GM23248 (cell line): ENCODE results near the gene ADGRL1. TPM values are rescaled to one million over a fixed set of nuclear protein-coding genes. Genes with fewer than 3 reads are reported as not detected.

ENCODE experiments used
- DNase-seq: peaks from one replicate; pipeline ENCODE4 v3.0.0-alpha.2; 2015
- H2AFZ ChIP-seq: fragments of 200-600 bp; sonication (generic); 2 replicates; pipeline ENCODE4 v1.6.1; 2016; ENCODE audit warnings: antibody characterized with exemption
- H3F3A ChIP-seq: fragments of 200-600 bp; sonication (generic); 2 replicates; pipeline ENCODE4 v1.6.1; 2016; ENCODE audit warnings: mild to moderate bottlenecking, antibody characterized with exemption, mixed run types; ENCODE audit not compliant: insufficient read depth
- H3K27ac ChIP-seq: fragments of 200-600 bp; sonication (generic); 2 replicates; pipeline ENCODE4 v1.5.1; 2016; ENCODE audit warnings: mild to moderate bottlenecking
- H3K27me3 ChIP-seq: fragments of 200-600 bp; sonication (generic); replicated peaks from 2 replicates; pipeline ENCODE4 v1.6.1; 2016; ENCODE audit warnings: mild to moderate bottlenecking; ENCODE audit not compliant: insufficient read depth
- H3K36me3 ChIP-seq: fragments of 200-600 bp; sonication (generic); 2 replicates; pipeline ENCODE4 v1.6.1; 2016; ENCODE audit warnings: low read depth, mild to moderate bottlenecking
- H3K4me1 ChIP-seq: fragments of 200-600 bp; sonication (generic); 2 replicates; pipeline ENCODE4 v1.6.1; 2016; ENCODE audit warnings: mild to moderate bottlenecking; ENCODE audit not compliant: insufficient read depth
- H3K4me2 ChIP-seq: fragments of 200-600 bp; sonication (generic); one replicate; pipeline ENCODE4 v1.6.1; 2016; ENCODE audit warnings: mild to moderate bottlenecking; ENCODE audit not compliant: unreplicated experiment
- H3K4me3 ChIP-seq: fragments of 200-600 bp; sonication (generic); 2 replicates; pipeline ENCODE4 v1.5.1; 2016; ENCODE audit warnings: mild to moderate bottlenecking
- H3K79me2 ChIP-seq: fragments of 200-600 bp; sonication (generic); 2 replicates; pipeline ENCODE4 v1.6.1; 2016; ENCODE audit warnings: mild to moderate bottlenecking; ENCODE audit not compliant: insufficient read depth
- H3K9ac ChIP-seq: fragments of 200-600 bp; sonication (generic); 2 replicates; pipeline ENCODE4 v1.6.1; 2016; ENCODE audit warnings: mild to moderate bottlenecking
- H3K9me2 ChIP-seq: fragments of 200-600 bp; sonication (generic); 2 replicates; pipeline ENCODE4 v1.6.1; 2016; ENCODE audit warnings: mixed run types, mild to moderate bottlenecking, moderate library complexity; ENCODE audit not compliant: insufficient read depth
- H3K9me3 ChIP-seq: fragments of 200-600 bp; sonication (generic); one replicate; pipeline ENCODE4 v1.6.1; 2017; ENCODE audit warnings: low read depth
- H4K20me1 ChIP-seq: fragments of 200-600 bp; sonication (generic); 2 replicates; pipeline ENCODE4 v1.6.0; 2016; ENCODE audit not compliant: insufficient read depth
- EZH2 ChIP-seq: fragments of 200-600 bp; sonication (generic); IDR thresholded peaks from 2 replicates; pipeline ENCODE4 v1.6.1; 2018; ENCODE audit warnings: antibody characterized with exemption, mild to moderate bottlenecking; ENCODE audit not compliant: insufficient read depth, poor library complexity, severe bottlenecking
- EZH2phosphoT487 ChIP-seq: fragments of 200-600 bp; sonication (generic); IDR thresholded peaks from 2 replicates; pipeline ENCODE4 v1.6.1; 2018; ENCODE audit warnings: antibody characterized with exemption, moderate library complexity, mild to moderate bottlenecking, low read depth; ENCODE audit not compliant: insufficient read depth
- WGBS, 2 experiments: methylation state at CpG; one replicate each; pipeline ENCODE4 v1.1.6; 2015 to 2017; ENCODE audit warnings: low lambda C conversion rate in 2 of 2, low coverage in 1 of 2; ENCODE audit errors: missing lambda C conversion rate in 2 of 2; 5-methylcytosine and 5-hydroxymethylcytosine counted together
- in situ Hi-C: fragments of 300-500 bp; cut with MboI; formaldehyde crosslinking; loops from 2 replicates; pipeline ENCODE4 v1.15.0; 2020
- polyA plus RNA-seq: library from polyadenylated mRNA; unstranded; fragments of >200 nt; fragmentation: Nextera tagmentation; extraction: Ambion mirVana; gene quantifications from 2 replicates; pipeline ENCODE4 v1.2.1, GENCODE V29; 2016
- total RNA-seq: library from RNA; depleted of rRNA; stranded (reverse); fragments of >200 nt; shearing (Covaris generic); gene quantifications from 2 replicates; pipeline ENCODE4 v1.2.3, GENCODE V29; 2014

The ADGRL1 gene
- total and polyA plus RNA-seq, 2 experiments from 2014 or later = 1.0 to 3.0 TPM

GRCh38 chr19:14138576-14139265, 67.2 kb downstream of the ADGRL1 start:
- Histone ChIP-seq H4K20me1 (no peaks in the 10 kb centered on the region), H3K9ac (no peak overlapping the region), H3K9me3 (no peaks in the 10 kb centered on the region), H3K4me3 (no peak overlapping the region), H2AFZ (0 out of 2 replicates have a peak overlapping the region, but pooled peaks have one; percentile 19), H3K36me3 (no peaks in the 10 kb centered on the region), H3K27me3 (no peaks in the 10 kb centered on the region), H3F3A (peaks cover 9% of the 10 kb centered on the region), H3K27ac (peak overlapping the region; percentile 76), H3K9me2 (no peaks in the 10 kb centered on the region), H3K4me2 (no peak overlapping the region), H3K4me1 (peaks cover 16% of the 10 kb centered on the region), H3K79me2 (peaks cover 24% of the 10 kb centered on the region)
- in situ Hi-C loops = no loop called here
- TF ChIP-seq EZH2phosphoT487 (no peak), EZH2 (no peak)
- DNase-seq = peak; percentile 39
- WGBS, 2 experiments = 77% methylated on average over 9 of the region's 9 CpGs

- peak within 1 kb of the TSS; percentile 92 for H2AFZ ChIP-seq
- peaks cover 18% of the 10 kb centered on the region for H3K79me2 ChIP-seq
- H4K20me1 ChIP-seq = no peaks in the 10 kb centered on the region
- peak within 1 kb of the TSS; percentile 83 for H3K9ac ChIP-seq
- H3K9me2 ChIP-seq = no peaks in the 10 kb centered on the region
- no peaks in the 10 kb centered on the region for H3K36me3 ChIP-seq
- H3K4me2 ChIP-seq = peak within 1 kb of the TSS; percentile 82
- peaks cover 16% of the 10 kb centered on the region for H3K4me1 ChIP-seq
- peak within 1 kb of the TSS; percentile 76 for H3K27ac ChIP-seq
- peak; percentile 100 for DNase-seq
- no peak for TF ChIP-seq EZH2phosphoT487
- no peak for TF ChIP-seq EZH2
- peaks cover 9% of the 10 kb centered on the region for H3F3A ChIP-seq
- H3K27me3 ChIP-seq = no peaks in the 10 kb centered on the region
- in situ Hi-C loops = no loop called here
- H3K9me3 ChIP-seq = no peaks in the 10 kb centered on the region
- 1% methylated on average over 67 to 73 of the region's 78 CpGs for WGBS, 2 experiments
- H3K4me3 ChIP-seq = peak within 1 kb of the TSS; percentile 78
Measured at GRCh38 chr19:14136509-14137281, 69.3 kb downstream of the ADGRL1 start, which contains the start of gene ASF1B. Gene ASF1B, minus strand, starts transcription at chr19:14136589. Its CDS starts 133 bp downstream, at chr19:14136456.

DNA sequence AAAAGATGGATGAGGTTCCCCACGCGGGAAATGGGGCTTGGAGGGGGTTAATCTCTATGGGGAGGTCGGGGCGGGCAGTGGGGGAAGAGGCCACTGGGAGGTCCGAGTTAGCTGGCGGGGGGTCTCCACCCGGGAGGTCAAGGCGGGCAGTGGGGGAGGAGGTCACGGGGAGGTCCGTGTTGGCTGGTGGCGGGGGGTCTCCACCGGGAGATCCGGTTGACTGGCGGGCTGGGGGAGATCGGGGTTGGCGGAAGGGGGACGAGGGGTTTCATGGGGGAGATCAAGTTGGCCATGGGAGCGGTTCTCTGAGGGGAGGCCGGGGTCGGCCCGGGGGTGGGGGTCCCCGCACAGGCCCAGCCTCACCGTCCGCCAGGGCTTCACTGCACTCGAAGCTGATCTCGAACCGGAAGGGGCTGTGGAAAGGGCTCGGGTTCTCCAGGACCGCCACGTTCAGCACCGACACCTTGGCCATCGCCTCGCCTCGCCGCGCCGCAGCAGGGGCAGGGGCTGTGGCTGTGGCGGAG, 69.9 kb downstream of the ADGRL1 start:
- H3K4me3 ChIP-seq = peak overlapping the region; percentile 75
- H3K27me3 ChIP-seq = no peaks in the 10 kb centered on the region
- peak overlapping the region; percentile 78 for H2AFZ ChIP-seq
- peaks cover 9% of the 10 kb centered on the region for H3F3A ChIP-seq
- 0 to 2% methylated on average over 16 to 25 of the region's 38 CpGs for WGBS, 2 experiments
- H3K9ac ChIP-seq = peak overlapping the region; percentile 67
- no peak for DNase-seq
- H4K20me1 ChIP-seq = no peaks in the 10 kb centered on the region
- TF ChIP-seq EZH2 (no peak), EZH2phosphoT487 (no peak)
- no peaks in the 10 kb centered on the region for H3K9me2 ChIP-seq
- in situ Hi-C loops = no loop called here
- peaks cover 16% of the 10 kb centered on the region for H3K4me1 ChIP-seq
- H3K36me3 ChIP-seq = no peaks in the 10 kb centered on the region
- no peaks in the 10 kb centered on the region for H3K9me3 ChIP-seq
- H3K4me2 ChIP-seq = peak overlapping the region; percentile 69
- H3K79me2 ChIP-seq = peaks cover 18% of the 10 kb centered on the region
- H3K27ac ChIP-seq = peak overlapping the region; percentile 22

DNA sequence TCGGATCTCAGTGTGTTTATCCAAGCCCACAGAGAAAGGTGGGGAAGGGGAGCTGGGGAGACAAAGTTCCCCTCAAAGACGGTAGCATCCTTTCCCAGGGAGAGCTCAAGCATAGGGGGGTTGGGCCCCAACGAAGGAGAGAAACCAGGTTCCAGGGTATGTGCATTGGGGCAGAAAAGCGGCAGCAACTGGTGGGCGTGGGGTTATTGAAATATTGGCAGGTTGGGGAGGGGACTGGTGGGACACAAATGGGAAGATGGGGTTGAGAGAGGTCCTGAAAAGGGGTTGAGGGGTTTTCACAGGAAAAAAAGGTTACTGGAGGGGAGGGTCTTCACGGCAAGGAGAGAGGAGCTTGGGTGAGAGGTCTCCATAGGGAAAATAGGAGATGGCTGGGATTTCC, 70.6 kb downstream of the ADGRL1 start:
- peaks cover 18% of the 10 kb centered on the region for H3K79me2 ChIP-seq
- H4K20me1 ChIP-seq = no peaks in the 10 kb centered on the region
- no peak overlapping the region for H3K27ac ChIP-seq
- 21 to 23% methylated on average over 6 of the region's 6 CpGs for whole genome bisulfite sequencing, 2 experiments
- peak overlapping the region; percentile 75 for H3K4me3 ChIP-seq
- DNase-seq = no peak
- no peaks in the 10 kb centered on the region for H3K27me3 ChIP-seq
- H3K9ac ChIP-seq = peak overlapping the region; percentile 67
- no peak overlapping the region; the same call in 1 of the 2 replicates for H2AFZ ChIP-seq
- peaks cover 9% of the 10 kb centered on the region for H3F3A ChIP-seq
- H3K4me2 ChIP-seq = peak overlapping the region; percentile 69
- no peaks in the 10 kb centered on the region for H3K36me3 ChIP-seq
- peaks cover 16% of the 10 kb centered on the region for H3K4me1 ChIP-seq
- no peaks in the 10 kb centered on the region for H3K9me3 ChIP-seq
- in situ Hi-C loops = no loop called here
- no peak for TF ChIP-seq EZH2phosphoT487
- TF ChIP-seq EZH2 = no peak
- H3K9me2 ChIP-seq = no peaks in the 10 kb centered on the region
